Renal pelvis (tissue), 12 donors: ENCODE measurements around the gene PRKACA. TPM values are rescaled to one million over a fixed set of nuclear protein-coding genes. Genes with fewer than 3 reads are reported as not detected.
A peak's percentile ranks its signal among the peaks of the same experiment; 100 is the strongest.

ENCODE experiments used
- DNase-seq: peaks from one replicate; pipeline ENCODE4 v3.0.0-alpha.2; 2013
- long read RNA-seq, 16 experiments: transcript quantifications; one replicate each; lab custom pipeline, GENCODE V29; 2026
- polyA plus RNA-seq, 3 donors: library from polyadenylated mRNA; unstranded; fragments of 120-200 nt; gene quantifications; one replicate each; pipeline ENCODE4 v1.2.1, GENCODE V29; 2013; ENCODE audit not compliant: insufficient read length in 3 of 3

Gene PRKACA
- polyA plus RNA-seq = 100 to 1,000 TPM in 1 of 3 donors, 10 to 100 TPM in 2; 80.0 to 103 (median 87.6) TPM
- long read RNA-seq, donor 1, transcript PRKACA-201 (10 exons, 2,677 nt) = major isoform, 11 of 12 reads
- long read RNA-seq, donor 1, partial matches to known transcripts = 0 of 12 reads
- long read RNA-seq, donor 1, other reads (novel, unspliced or antisense) = 0 of 12 reads
- long read RNA-seq, donor 2, transcript PRKACA-201 (10 exons, 2,677 nt) = major isoform, 26 of 27 reads
- long read RNA-seq, donor 2, partial matches to known transcripts = 0 of 27 reads
- long read RNA-seq, donor 2, other reads (novel, unspliced or antisense) = 0 of 27 reads
- long read RNA-seq, donor 3, transcript PRKACA-201 (10 exons, 2,677 nt) = major isoform, 22 of 38 reads
- long read RNA-seq, donor 3, partial matches to known transcripts = 14 of 38 reads
- long read RNA-seq, donor 3, other reads (novel, unspliced or antisense) = 0 of 38 reads
- long read RNA-seq, donor 4, transcript PRKACA-201 (10 exons, 2,677 nt) = major isoform, 15 of 16 reads
- long read RNA-seq, donor 4, partial matches to known transcripts = 0 of 16 reads
- long read RNA-seq, donor 4, other reads (novel, unspliced or antisense) = 0 of 16 reads
- long read RNA-seq, donor 5, transcript PRKACA-201 (10 exons, 2,677 nt) = major isoform, 12 of 12 reads
- long read RNA-seq, donor 5, partial matches to known transcripts = 0 of 12 reads
- long read RNA-seq, donor 5, other reads (novel, unspliced or antisense) = 0 of 12 reads
- long read RNA-seq, donor 6, transcript PRKACA-201 (10 exons, 2,677 nt) = major isoform, 23 of 23 reads
- long read RNA-seq, donor 6, partial matches to known transcripts = 0 of 23 reads
- long read RNA-seq, donor 6, other reads (novel, unspliced or antisense) = 0 of 23 reads
- long read RNA-seq, donor 7, transcript PRKACA-201 (10 exons, 2,677 nt) = major isoform, 38 of 39 reads
- long read RNA-seq, donor 7, partial matches to known transcripts = 0 of 39 reads
- long read RNA-seq, donor 7, other reads (novel, unspliced or antisense) = 0 of 39 reads
- long read RNA-seq, donor 8, transcript PRKACA-201 (10 exons, 2,677 nt) = major isoform, 9 of 10 reads
- long read RNA-seq, donor 8, partial matches to known transcripts = 0 of 10 reads
- long read RNA-seq, donor 8, other reads (novel, unspliced or antisense) = 0 of 10 reads
- long read RNA-seq, donor 9, transcript PRKACA-201 (10 exons, 2,677 nt) = major isoform, 29 of 29 reads
- long read RNA-seq, donor 9, partial matches to known transcripts = 0 of 29 reads
- long read RNA-seq, donor 9, other reads (novel, unspliced or antisense) = 0 of 29 reads
- long read RNA-seq, donor 10, transcript PRKACA-201 (10 exons, 2,677 nt) = major isoform, 18 of 21 reads
- long read RNA-seq, donor 10, partial matches to known transcripts = 0 of 21 reads
- long read RNA-seq, donor 10, other reads (novel, unspliced or antisense) = 0 of 21 reads
- long read RNA-seq, donor 11, transcript PRKACA-201 (10 exons, 2,677 nt) = major isoform, 15 of 15 reads
- long read RNA-seq, donor 11, partial matches to known transcripts = 0 of 15 reads
- long read RNA-seq, donor 11, other reads (novel, unspliced or antisense) = 0 of 15 reads
- long read RNA-seq, donor 12, transcript PRKACA-201 (10 exons, 2,677 nt) = major isoform, 24 of 24 reads
- long read RNA-seq, donor 12, partial matches to known transcripts = 0 of 24 reads
- long read RNA-seq, donor 12, other reads (novel, unspliced or antisense) = 0 of 24 reads
- long read RNA-seq, donor 13, transcript PRKACA-201 (10 exons, 2,677 nt) = major isoform, 11 of 13 reads
- long read RNA-seq, donor 13, partial matches to known transcripts = 0 of 13 reads
- long read RNA-seq, donor 13, other reads (novel, unspliced or antisense) = 0 of 13 reads
- long read RNA-seq, donor 14 = 0 reads
- long read RNA-seq, donor 15 = 0 reads
- long read RNA-seq, donor 16, transcript PRKACA-201 (10 exons, 2,677 nt) = major isoform, 13 of 14 reads
- long read RNA-seq, donor 16, partial matches to known transcripts = 0 of 14 reads
- long read RNA-seq, donor 16, other reads (novel, unspliced or antisense) = 0 of 14 reads

DNA sequence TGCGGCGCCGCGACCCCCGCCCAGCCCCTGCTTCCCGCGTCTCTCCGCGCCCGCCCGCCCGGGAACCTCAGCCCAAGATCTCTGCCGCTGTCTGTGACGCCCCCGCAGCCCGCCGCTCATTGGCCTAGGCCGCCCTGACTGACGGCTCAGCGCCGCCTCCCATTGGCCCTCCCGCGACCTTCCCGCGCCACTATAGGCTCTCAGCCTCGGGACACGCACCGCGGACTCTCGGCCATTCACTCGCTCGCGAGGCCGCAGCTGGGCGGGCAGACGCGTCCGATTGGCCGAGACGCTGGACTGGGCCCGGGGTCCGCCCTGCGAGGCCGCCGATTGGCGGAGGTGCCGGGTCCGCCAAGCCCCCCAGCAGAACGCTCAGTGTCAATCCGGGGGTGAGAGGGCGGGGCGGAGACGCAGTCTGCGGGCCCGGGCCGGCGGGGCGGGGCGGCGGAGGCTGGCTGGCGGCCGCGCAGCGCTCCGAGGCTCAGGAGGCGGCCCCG, at the start of gene PRKACA:
Gene PRKACA (minus strand): TSS at position 95 of the 497 bp plus-strand sequence. CDS start 215 bp downstream, outside the sequence.
- peak; percentile 99 for DNase-seq

GRCh38 chr19:14166999-14167575, 49.5 kb upstream of the PRKACA start:
- DNase-seq = no peak

- no peak for DNase-seq
These were observed 48.6 kb upstream of the PRKACA start for GRCh38 chr19:14165990-14166830.

DNA sequence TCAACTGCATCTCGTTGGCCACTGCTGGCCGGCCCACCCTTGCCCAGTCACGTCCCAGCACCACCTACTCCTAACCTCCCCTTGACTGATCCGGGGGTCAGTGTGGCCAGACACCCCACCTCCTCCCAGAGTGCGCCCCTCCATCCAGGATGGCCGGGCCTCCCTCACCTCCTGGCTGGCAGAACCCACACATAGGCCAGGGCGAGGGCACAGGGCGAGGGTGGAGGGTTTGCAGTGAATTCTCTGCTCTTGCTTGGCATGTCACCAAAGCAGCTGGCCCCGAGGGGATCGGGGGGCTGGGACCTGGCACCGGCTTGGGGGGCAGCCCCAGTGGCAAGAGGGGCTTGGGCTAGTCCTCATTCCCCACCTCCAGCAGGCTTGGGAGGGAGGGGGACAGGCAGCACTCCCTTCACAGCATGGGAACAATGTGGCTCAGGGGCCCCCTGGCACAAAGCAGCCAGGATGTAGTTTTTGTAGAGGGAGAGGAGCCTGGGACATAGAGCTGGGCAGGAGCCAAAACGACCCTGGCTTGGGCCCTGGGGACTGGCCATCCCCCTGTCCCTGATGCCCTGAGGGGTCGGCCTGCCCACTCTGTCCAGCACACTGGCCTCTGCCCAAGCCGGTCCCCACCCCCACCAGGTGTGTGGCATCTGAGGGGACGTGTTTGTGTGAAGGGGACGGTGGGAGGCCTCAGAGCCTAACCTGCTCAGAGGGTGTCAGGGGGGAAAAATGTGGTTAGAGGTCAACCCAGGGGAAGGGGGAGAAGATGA, 47.3 kb upstream of the PRKACA start:
- DNase-seq = no peak

DNA sequence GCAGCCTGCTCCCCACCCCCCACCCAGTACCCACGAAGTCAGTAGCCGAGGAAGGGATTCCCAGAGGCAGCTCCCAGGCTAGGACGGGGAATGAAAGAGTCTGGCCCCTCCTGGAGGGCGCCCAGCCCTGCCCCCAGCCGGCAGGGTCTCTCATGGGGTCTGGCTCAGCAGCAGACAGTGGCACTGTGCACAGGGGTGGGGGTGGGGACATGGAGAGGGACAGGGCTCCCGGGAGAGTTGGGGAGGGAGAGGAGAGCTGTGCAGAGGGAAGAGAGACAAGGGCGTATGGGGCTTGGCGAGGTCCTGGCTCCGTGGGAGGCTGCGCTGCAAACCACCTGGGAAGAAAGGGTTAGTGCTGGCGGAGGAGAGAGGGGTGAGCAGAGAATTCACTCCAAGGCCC, 46.5 kb upstream of the PRKACA start:
- DNase-seq = no peak

GRCh38 chr19:14162871-14163297, 45.3 kb upstream of the PRKACA start:
- no peak for DNase-seq

DNA sequence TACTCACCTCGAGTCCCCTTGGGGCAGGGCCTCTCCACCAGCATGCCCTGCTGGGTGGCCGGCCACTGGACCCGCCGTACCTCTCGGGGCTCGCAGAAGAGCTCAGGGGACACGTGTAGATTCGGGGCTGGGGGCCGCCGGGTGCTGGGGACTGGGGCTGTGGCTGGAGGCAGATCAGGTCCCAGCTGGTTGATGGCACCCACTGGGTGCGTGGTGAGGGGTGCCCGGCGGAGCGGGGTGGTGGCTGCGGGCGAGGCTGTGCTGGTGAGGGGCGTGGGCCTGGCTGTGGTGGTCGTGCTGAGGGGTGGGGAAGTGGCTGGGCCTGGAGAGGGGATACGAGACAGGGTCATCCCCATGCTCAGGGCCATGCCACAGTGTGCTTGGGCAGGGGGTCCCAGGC, 43.7 kb upstream of the PRKACA start:
- DNase-seq = no peak

DNA sequence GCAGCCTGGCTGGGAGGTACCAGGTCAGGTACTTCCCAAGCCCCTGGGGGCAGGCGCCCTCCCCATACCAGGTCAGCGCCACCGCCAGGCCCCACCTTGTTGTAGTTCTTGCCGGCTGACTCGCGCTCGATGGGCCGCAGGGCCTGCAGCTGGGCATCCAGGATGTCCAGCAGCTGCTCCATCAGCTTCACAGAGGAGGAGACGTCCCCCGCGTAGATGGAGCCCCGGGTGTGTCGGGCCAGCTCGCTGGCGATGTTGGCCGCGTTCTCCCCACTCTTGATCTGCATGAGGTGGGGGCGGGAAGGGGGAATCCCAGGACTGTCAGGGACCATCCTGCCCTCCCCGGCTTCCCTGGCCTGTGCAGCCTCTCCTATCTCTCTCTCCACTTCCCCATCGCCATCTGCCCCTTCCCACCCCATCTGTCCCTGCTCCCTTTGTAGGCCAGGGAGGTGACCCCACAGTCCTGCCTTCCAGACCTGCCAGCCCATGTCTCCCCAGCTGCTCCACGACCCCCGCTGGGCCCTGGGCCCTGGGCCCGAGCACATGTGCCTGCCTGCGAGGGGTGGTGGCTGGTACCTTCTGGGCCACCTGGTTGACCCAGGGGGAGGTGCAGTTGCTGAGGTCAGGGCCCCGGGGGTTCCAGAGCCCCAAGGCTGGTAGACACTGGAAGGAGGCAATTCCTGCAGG, 42.6 kb upstream of the PRKACA start:
- no peak for DNase-seq

DNA sequence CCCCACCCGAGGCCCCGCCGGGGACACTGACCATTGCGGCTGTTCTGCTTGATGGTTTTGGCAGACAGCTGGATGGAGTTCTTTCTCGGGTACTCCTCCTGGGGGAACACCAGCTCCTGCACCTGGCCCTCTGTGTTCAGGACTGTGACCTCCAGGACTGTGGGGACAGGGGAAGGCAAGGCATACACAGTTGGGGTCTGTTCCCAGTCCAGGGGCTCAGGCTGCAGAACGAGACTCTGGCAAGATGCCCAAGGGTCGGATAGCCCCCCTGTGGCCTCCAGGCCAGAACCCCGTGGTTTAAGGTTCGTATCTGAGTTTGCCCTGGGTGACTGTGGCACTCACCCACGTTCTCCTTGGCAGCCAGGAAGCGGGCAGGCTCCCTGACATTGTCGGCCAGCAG, 41.5 kb upstream of the PRKACA start:
- DNase-seq = no peak

- no peak for DNase-seq
These were observed 40.9 kb upstream of the PRKACA start for GRCh38 chr19:14158276-14159023.

DNA sequence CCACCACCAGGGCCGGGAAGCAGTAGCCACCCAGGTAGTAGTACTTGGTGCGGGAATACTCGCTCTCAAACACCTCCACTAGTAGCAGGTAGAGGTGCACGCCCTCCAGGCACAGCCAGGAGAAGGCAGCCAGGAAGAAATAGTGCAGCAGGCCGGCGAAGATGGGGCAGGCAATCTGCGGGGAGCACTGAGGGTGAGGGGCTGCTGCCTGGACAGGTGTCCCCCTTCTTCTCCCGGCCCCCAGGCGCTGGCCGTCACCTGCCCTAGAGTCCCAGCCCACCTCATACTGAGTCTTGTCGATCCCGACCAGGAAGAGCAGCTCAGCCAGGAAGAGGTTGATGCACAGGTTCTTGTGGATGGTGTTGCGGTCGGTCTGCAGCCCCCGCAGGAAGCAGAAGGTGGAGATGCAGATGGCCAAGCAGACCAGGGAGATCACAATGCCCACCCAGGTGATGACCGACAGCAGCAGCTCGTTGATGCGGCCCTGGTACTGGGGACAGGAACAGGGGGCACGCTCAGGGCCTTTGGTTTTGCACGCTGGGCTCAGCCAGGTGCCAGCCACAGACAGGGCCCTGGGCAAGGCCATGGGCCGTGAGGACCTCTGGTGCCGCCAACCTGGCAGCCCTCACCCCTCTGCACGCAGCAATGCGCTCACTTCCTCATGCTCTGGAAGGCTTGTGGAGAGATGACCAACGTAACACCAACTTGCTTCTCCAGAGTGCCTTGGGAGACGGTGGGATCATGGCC, 39.6 kb upstream of the PRKACA start:
- no peak for DNase-seq

GRCh38 chr19:14156122-14156521, 38.6 kb upstream of the PRKACA start:
- DNase-seq = no peak

- no peak for DNase-seq
These were observed 37.8 kb upstream of the PRKACA start for GRCh38 chr19:14155371-14155770.

- DNase-seq = no peak
These were observed 35.2 kb upstream of the PRKACA start for GRCh38 chr19:14152713-14153112.

- DNase-seq = no peak
These were observed 33.5 kb upstream of the PRKACA start for GRCh38 chr19:14150770-14151661.
